Spleen (tissue), 7 donors: ENCODE results near the gene FTO.

Experiments
- CTCF ChIP-seq, 11 experiments: fragments of 200-600 bp in 7 of 11; fragments of 450-650 bp in 4 of 11; sonication (generic) in 4 of 11; IDR thresholded peaks in 8 of 11; conservative IDR thresholded peaks in 3 of 11; 1 replicate in 7 of 11; 2 replicates in 4 of 11; pipeline versions ENCODE4 v1.4.0 to v1.8.0; 2016 to 2021; ENCODE audit warnings: antibody characterized with exemption in 11 of 11, inconsistent platforms in 4 of 11, mild to moderate bottlenecking in 1 of 11
- POLR2A ChIP-seq, 3 donors: fragments of 450-650 bp; IDR thresholded peaks; one replicate each; pipeline ENCODE4 v1.5.1; 2017; ENCODE audit warnings: antibody characterized with exemption in 3 of 3, mild to moderate bottlenecking in 1 of 3
- POLR2AphosphoS5 ChIP-seq, 3 donors: sonication (generic); formaldehyde crosslinking; IDR thresholded peaks; one replicate each; pipeline ENCODE4 v1.5.1; 2017; ENCODE audit warnings: antibody characterized with exemption in 3 of 3
- donor health status: DM: no; HTN: no; CAD: no; lungs with moderate emphysema.
- donor health status: DM: no; HTN: no; CAD: no.
- donor health status: DM: no; HTN: no; CAD: no.

GRCh38 chr16:53680756-53681155 lies 23.2 kb upstream of the FTO start:
- TF ChIP-seq POLR2A (IDR thresholded peaks at IDR 0.05) (no peak), CTCF (IDR thresholded peaks at IDR 0.05 in 8 of 11, conservative IDR thresholded peaks at IDR 0.05 in 3 of 11) (no peak), POLR2AphosphoS5 (IDR thresholded peaks at IDR 0.05) (no peak)
